HG03280 (cell line): Measurements from ENCODE around the gene MICA.
A peak's percentile ranks its signal among the peaks of the same experiment; 100 is the strongest.
"Not testable (repeated sequence)": the region's sequence is repeated elsewhere in the genome, so short reads cannot be mapped to it uniquely, and the experiment has no call there.

Experiments used
- ATAC-seq: cut with Tn5 transposase; IDR thresholded peaks from one replicate; pipeline ENCODE4 v1.9.1; 2021; ENCODE audit warnings: mild to moderate bottlenecking, moderate library complexity; ENCODE audit not compliant: unreplicated experiment

The MICA gene

GRCh38 chr6:31407699-31408098 is 4.3 kb downstream of the MICA start:
- no peak for ATAC-seq

- no peak for ATAC-seq
These were observed 9.1 kb downstream of the MICA start for GRCh38 chr6:31412506-31412905.

GRCh38 chr6:31414148-31414770 is 10.9 kb downstream of the MICA start:
- ATAC-seq = not testable (repeated sequence)

GRCh38 chr6:31414771-31415265 is 11.4 kb downstream of the MICA start:
- ATAC-seq = no peak

GRCh38 chr6:31416394-31417014 is 13.1 kb downstream of the MICA start:
- ATAC-seq = no peak

GRCh38 chr6:31418251-31418650 is 14.9 kb downstream of the MICA start:
- ATAC-seq = no peak

GRCh38 chr6:31419842-31420241 is 16.4 kb downstream of the MICA start:
- ATAC-seq = no peak

GRCh38 chr6:31420546-31420945 is 17.2 kb downstream of the MICA start:
- ATAC-seq = no peak

- ATAC-seq = no peak
These were observed 19.2 kb downstream of the MICA start for GRCh38 chr6:31422587-31422986.

- ATAC-seq = no peak
These were observed 20.2 kb downstream of the MICA start for GRCh38 chr6:31423550-31423949.

GRCh38 chr6:31426395-31427354 is 23.3 kb downstream of the MICA start:
- ATAC-seq = no peak

GRCh38 chr6:31430449-31430848 is 27.1 kb downstream of the MICA start:
- no peak for ATAC-seq

GRCh38 chr6:31435051-31435450 is 31.7 kb downstream of the MICA start:
- not testable (repeated sequence) for ATAC-seq

- no peak for ATAC-seq
These were observed 34.8 kb downstream of the MICA start for GRCh38 chr6:31438222-31438621.

- ATAC-seq = no peak
These were observed 35.3 kb downstream of the MICA start for GRCh38 chr6:31438677-31439076.

GRCh38 chr6:31441365-31442267 is 38.2 kb downstream of the MICA start:
- ATAC-seq = peak; percentile 65

- ATAC-seq = no peak
These were observed 43.1 kb downstream of the MICA start for GRCh38 chr6:31446481-31446880.

GRCh38 chr6:31446999-31447789 is 43.8 kb downstream of the MICA start:
- ATAC-seq = not testable (repeated sequence)

GRCh38 chr6:31450751-31451150 is 47.4 kb downstream of the MICA start:
- no peak for ATAC-seq

- no peak for ATAC-seq
These were observed 49.5 kb downstream of the MICA start for GRCh38 chr6:31452859-31453258.
